IMR-90 (cell line): ENCODE measurements around the gene FAAP20. TPM values are rescaled to one million over a fixed set of nuclear protein-coding genes. Genes with fewer than 3 reads are reported as not detected.

Source experiments
- ATAC-seq: fragments of 200-7000 bp; cut with Tn5 transposase; 2 replicates; pipeline ENCODE4 v1.9.1; 2020; ENCODE audit warnings: low read depth, mild to moderate bottlenecking, moderate library complexity
- BruUV-seq: library from RNA; stranded (reverse); fragments of 400-500 nt; replicated peaks from 2 replicates; lab custom pipeline; 2021; lab: Mats Ljungman, UMichigan
- CTCF ChIA-PET: fragments of 300-600 bp; formaldehyde crosslinking; extraction: SDS; loops from one replicate; lab custom pipeline; 2021; ENCODE audit warnings: antibody characterized with exemption; lab: Yijun Ruan, JAX
- POLR2A ChIA-PET: fragments of 300-600 bp; sonication (Branson Sonifier 250); formaldehyde crosslinking; loops from one replicate; lab custom pipeline; 2022; ENCODE audit warnings: antibody characterized with exemption; ENCODE audit not compliant: unreplicated experiment; lab: Charles Lee
- DNase-seq: peaks from one replicate; pipeline ENCODE4 v3.0.0; 2013
- H2AFZ ChIP-seq: replicated peaks from 2 replicates; pipeline ENCODE3; 2013; ENCODE audit warnings: low read length, mild to moderate bottlenecking; ENCODE audit not compliant: poor library complexity
- H2AK5ac ChIP-seq: 2 replicates; pipeline ENCODE4 v1.6.1; 2013; ENCODE audit warnings: low read depth, low read length, inconsistent platforms
- H2AK9ac ChIP-seq: replicated peaks from 2 replicates; pipeline ENCODE3; 2013; ENCODE audit warnings: mild to moderate bottlenecking, low read depth, low read length, moderate library complexity; ENCODE audit not compliant: poor library complexity
- H2BK120ac ChIP-seq: 2 replicates; pipeline ENCODE4 v1.6.1; 2013; ENCODE audit warnings: low read depth, low read length, inconsistent platforms
- H2BK15ac ChIP-seq: 3 replicates; pipeline ENCODE4 v1.6.1; 2013; ENCODE audit warnings: low read depth, low read length, inconsistent platforms
- H2BK20ac ChIP-seq: 2 replicates; pipeline ENCODE4 v1.6.1; 2013; ENCODE audit warnings: low read depth, mild to moderate bottlenecking, inconsistent platforms, low read length, moderate library complexity
- H2BK5ac ChIP-seq: 2 replicates; pipeline ENCODE4 v1.6.1; 2013; ENCODE audit warnings: mild to moderate bottlenecking, low read depth, low read length, inconsistent platforms; ENCODE audit not compliant: poor library complexity, severe bottlenecking
- H3K14ac ChIP-seq: replicated peaks from 2 replicates; pipeline ENCODE4 v1.6.1; 2013; ENCODE audit warnings: low read depth, low read length, inconsistent platforms
- H3K18ac ChIP-seq: 2 replicates; pipeline ENCODE4 v1.6.1; 2013; ENCODE audit warnings: low read depth, low read length, control low read depth
- H3K23ac ChIP-seq: 2 replicates; pipeline ENCODE4 v1.6.1; 2013; ENCODE audit warnings: low read depth, low read length, inconsistent platforms
- H3K27ac ChIP-seq: 2 replicates; pipeline ENCODE4 v1.5.1; 2013; ENCODE audit warnings: mild to moderate bottlenecking, control low read depth, low read length; ENCODE audit not compliant: insufficient read depth
- H3K27me3 ChIP-seq: 2 replicates; pipeline ENCODE4 v1.6.1; 2013; ENCODE audit warnings: low read length; ENCODE audit not compliant: control insufficient read depth, insufficient read depth
- H3K36me3 ChIP-seq: 2 replicates; pipeline ENCODE4 v1.6.1; 2013; ENCODE audit warnings: low read length, mixed read lengths; ENCODE audit not compliant: control insufficient read depth, insufficient read depth
- H3K4ac ChIP-seq: 2 replicates; pipeline ENCODE4 v1.6.1; 2013; ENCODE audit warnings: low read depth, low read length, inconsistent platforms
- H3K4me1 ChIP-seq: 2 replicates; pipeline ENCODE4 v1.6.1; 2013; ENCODE audit warnings: low read length, mixed read lengths; ENCODE audit not compliant: control insufficient read depth, insufficient read depth
- H3K4me2 ChIP-seq: 2 replicates; pipeline ENCODE4 v1.6.1; 2013; ENCODE audit warnings: low read depth, mild to moderate bottlenecking, control low read depth, low read length, moderate library complexity
- H3K4me3 ChIP-seq: 2 replicates; pipeline ENCODE4 v1.5.1; 2013; ENCODE audit warnings: low read depth, mild to moderate bottlenecking, control low read depth, low read length, moderate library complexity; ENCODE audit not compliant: insufficient read depth
- H3K56ac ChIP-seq: 2 replicates; pipeline ENCODE4 v1.6.1; 2013; ENCODE audit warnings: low read length, inconsistent platforms; ENCODE audit not compliant: insufficient read depth; ENCODE audit errors: extremely low read depth
- H3K79me1 ChIP-seq, 2 experiments: 2 replicates each; pipeline ENCODE4 v1.6.1; 2013; ENCODE audit warnings: low read length in 2 of 2, inconsistent platforms in 1 of 2, low read depth in 1 of 2
- H3K9ac ChIP-seq: 2 replicates; pipeline ENCODE4 v1.6.1; 2013; ENCODE audit warnings: low read depth, low read length, control low read depth
- H3K9me1 ChIP-seq: 2 replicates; pipeline ENCODE4 v1.6.1; 2013; ENCODE audit warnings: low read length, inconsistent platforms; ENCODE audit not compliant: insufficient read depth
- H3K9me3 ChIP-seq: 2 replicates; pipeline ENCODE4 v1.6.1; 2013; ENCODE audit warnings: low read length; ENCODE audit not compliant: control insufficient read depth, insufficient read depth
- H4K20me1 ChIP-seq: 2 replicates; pipeline ENCODE4 v1.6.1; 2013; ENCODE audit warnings: low read length, inconsistent platforms; ENCODE audit not compliant: insufficient read depth
- H4K5ac ChIP-seq: 2 replicates; pipeline ENCODE4 v1.6.1; 2013; ENCODE audit warnings: mild to moderate bottlenecking, low read depth, low read length, control low read depth
- H4K8ac ChIP-seq, 2 experiments: 2 replicates each; pipeline ENCODE4 v1.6.1; 2013; ENCODE audit warnings: low read depth in 2 of 2, low read length in 2 of 2, control low read depth in 1 of 2, inconsistent platforms in 1 of 2
- H4K91ac ChIP-seq: 2 replicates; pipeline ENCODE4 v1.6.1; 2013; ENCODE audit warnings: low read depth, low read length, inconsistent platforms; ENCODE audit not compliant: insufficient read depth
- BHLHE40 ChIP-seq: fragments of 150-350 bp; IDR thresholded peaks from 2 replicates; pipeline ENCODE4 v1.6.1; 2016; ENCODE audit warnings: mild to moderate bottlenecking, low read depth, low read length
- CHD1 ChIP-seq: IDR thresholded peaks from 2 replicates; pipeline ENCODE4 v1.6.1; 2012; ENCODE audit warnings: low read depth, low read length, improper control_type of control experiment
- CTCF ChIP-seq: conservative IDR thresholded peaks from 2 replicates; pipeline ENCODE4 v1.5.1; 2012; ENCODE audit warnings: mild to moderate bottlenecking, low read depth, low read length, improper control_type of control experiment
- ELK1 ChIP-seq: fragments of 150-350 bp; IDR thresholded peaks from 2 replicates; pipeline ENCODE4 v1.6.1; 2016; ENCODE audit warnings: low read depth, mild to moderate bottlenecking, low read length, moderate library complexity, borderline replicate concordance
- FOS ChIP-seq: fragments of 150-350 bp; IDR thresholded peaks from 2 replicates; pipeline ENCODE4 v1.6.1; 2016; ENCODE audit warnings: low read depth, low read length
- MAFK ChIP-seq: IDR thresholded peaks from 2 replicates; pipeline ENCODE4 v1.6.1; 2012; ENCODE audit warnings: low read depth, low read length, improper control_type of control experiment
- MAZ ChIP-seq: IDR thresholded peaks from 2 replicates; pipeline ENCODE4 v1.6.1; 2012; ENCODE audit warnings: low read depth, mild to moderate bottlenecking, low read length, improper control_type of control experiment, moderate library complexity, borderline replicate concordance
- MXI1 ChIP-seq: IDR thresholded peaks from 2 replicates; pipeline ENCODE4 v1.6.1; 2012; ENCODE audit warnings: low read depth, mild to moderate bottlenecking, low read length, moderate library complexity, borderline replicate concordance
- NFE2L2 ChIP-seq: fragments of 150-350 bp; IDR thresholded peaks from 2 replicates; pipeline ENCODE4 v1.6.1; 2016; ENCODE audit warnings: low read depth, mild to moderate bottlenecking, low read length
- POLR2A ChIP-seq: IDR thresholded peaks from 2 replicates; pipeline ENCODE4 v1.6.1; 2012; ENCODE audit warnings: mild to moderate bottlenecking, low read depth, low read length
- RAD21 ChIP-seq: IDR thresholded peaks from 2 replicates; pipeline ENCODE4 v1.6.1; 2012; ENCODE audit warnings: low read length, improper control_type of control experiment
- RFX5 ChIP-seq: IDR thresholded peaks from 2 replicates; pipeline ENCODE4 v1.8.0; 2012; ENCODE audit warnings: low read depth, mild to moderate bottlenecking, low read length, moderate library complexity
- SMC3 ChIP-seq: fragments of 150-350 bp; IDR thresholded peaks from 2 replicates; pipeline ENCODE4 v1.6.1; 2016; ENCODE audit warnings: low read depth, mild to moderate bottlenecking, antibody characterized with exemption, low read length, moderate library complexity
- USF2 ChIP-seq: fragments of 150-350 bp; IDR thresholded peaks from 2 replicates; pipeline ENCODE4 v1.6.1; 2017; ENCODE audit warnings: mild to moderate bottlenecking, antibody characterized with exemption, low read length, low read depth
- WGBS, 2 experiments: methylation state at CpG; one replicate each; pipeline versions ENCODE4 v1.1.5 to v1.1.7; 2013; ENCODE audit warnings: missing lambda C conversion rate in 2 of 2; ENCODE audit not compliant: insufficient read length in 1 of 2; ENCODE audit errors: extremely low coverage in 2 of 2; 5-methylcytosine and 5-hydroxymethylcytosine counted together
- dilution Hi-C: fragments of 300-500 bp; cut with HindIII; formaldehyde crosslinking; loops from one replicate; pipeline ENCODE4 v1.14.3; 2018; ENCODE audit warnings: low sequenced_read_pairs; ENCODE audit not compliant: unreplicated experiment
- in situ Hi-C: fragments of 300-500 bp; cut with MboI; formaldehyde crosslinking; loops from 3 replicates; pipeline ENCODE4 v1.14.3; 2019; ENCODE audit warnings: low sequenced_read_pairs, inconsistent platforms, mixed read lengths
- intact Hi-C: fragments of 100-400 bp; cut with micrococcal nuclease; formaldehyde crosslinking; loops from 2 replicates; pipeline ENCODE4 v1.10.0; 2022
- polyA plus RNA-seq, 3 experiments: library from polyadenylated mRNA; depleted of rRNA; stranded (reverse); fragments of >200 nt; gene quantifications; 2 replicates each; pipeline ENCODE4 v1.2.3, GENCODE V29; 2012; ENCODE audit warnings: low replicate concordance in 1 of 3
- total RNA-seq: library from RNA; depleted of rRNA; stranded (reverse); fragments of >200 nt; gene quantifications from 2 replicates; pipeline ENCODE4 v1.2.3, GENCODE V29; 2012

Gene FAAP20
- total and polyA plus RNA-seq, 2 of the 4 experiments (the other 2 are of a cell fraction) = 6.5 to 31.5 TPM

GRCh38 chr1:2168090-2168489 lies 26.5 kb downstream of the FAAP20 start:
- Histone ChIP-seq H3K18ac (no peak overlapping the region), H3K4ac (no peak overlapping the region), H3K14ac (no peak overlapping the region), H3K27me3 (peaks cover 9% of the 10 kb centered on the region; the same call in 1 of the 2 replicates), H2AK5ac (no peak overlapping the region), H4K5ac (no peak overlapping the region), H3K23ac (no peak overlapping the region), H3K4me2 (no peak overlapping the region), H2BK20ac (no peak overlapping the region), H4K8ac (no peak overlapping the region), H3K9me1 (no peaks in the 10 kb centered on the region), H3K4me1 (peaks cover 3% of the 10 kb centered on the region), H2BK15ac (no peak overlapping the region), H2BK120ac (no peak overlapping the region), H3K27ac (no peak overlapping the region), H3K9me3 (peaks cover 4% of the 10 kb centered on the region; the same call in 1 of the 2 replicates), H2AK9ac (no peak overlapping the region), H4K91ac (no peak overlapping the region), H3K4me3 (no peak overlapping the region), H3K79me1 (no peaks in the 10 kb centered on the region), H3K36me3 (no peaks in the 10 kb centered on the region), H3K9ac (no peak overlapping the region), H4K20me1 (no peaks in the 10 kb centered on the region), H3K56ac (no peak overlapping the region), H2AFZ (no peak overlapping the region), H2BK5ac (no peak overlapping the region)
- ATAC-seq (no peak), DNase-seq (no peak)
- in situ Hi-C loops = no loop called here
- 87% methylated on average over 7 of the region's 13 CpGs; no CpG with 5 or more reads in 1 of the 2 experiments for WGBS, 2 experiments
- TF ChIP-seq ELK1 = no peak
- no peak for TF ChIP-seq BHLHE40
- no peak for TF ChIP-seq MAFK
- TF ChIP-seq SMC3 = no peak
- TF ChIP-seq NFE2L2 = no peak
- TF ChIP-seq CTCF = no peak
- TF ChIP-seq RFX5 = no peak
- TF ChIP-seq FOS = no peak
- no peak for TF ChIP-seq RAD21
- no peak for TF ChIP-seq MAZ
- no peak for TF ChIP-seq CHD1
- no peak for TF ChIP-seq POLR2A
- TF ChIP-seq USF2 = no peak
- TF ChIP-seq MXI1 = no peak
- dilution Hi-C loops = no loop called here
- intact Hi-C loops = no loop called here
- POLR2A ChIA-PET = no interaction called here
- no TSS peak for BruUV-seq
- CTCF ChIA-PET = no interaction called here
